HG03457 (cell line): ENCODE results near the gene NHLRC1.

Experiments
- ATAC-seq: cut with Tn5 transposase; IDR thresholded peaks from one replicate; pipeline ENCODE4 v1.9.1; 2021; ENCODE audit warnings: moderate number of reproducible peaks; ENCODE audit not compliant: unreplicated experiment

NHLRC1 gene

DNA sequence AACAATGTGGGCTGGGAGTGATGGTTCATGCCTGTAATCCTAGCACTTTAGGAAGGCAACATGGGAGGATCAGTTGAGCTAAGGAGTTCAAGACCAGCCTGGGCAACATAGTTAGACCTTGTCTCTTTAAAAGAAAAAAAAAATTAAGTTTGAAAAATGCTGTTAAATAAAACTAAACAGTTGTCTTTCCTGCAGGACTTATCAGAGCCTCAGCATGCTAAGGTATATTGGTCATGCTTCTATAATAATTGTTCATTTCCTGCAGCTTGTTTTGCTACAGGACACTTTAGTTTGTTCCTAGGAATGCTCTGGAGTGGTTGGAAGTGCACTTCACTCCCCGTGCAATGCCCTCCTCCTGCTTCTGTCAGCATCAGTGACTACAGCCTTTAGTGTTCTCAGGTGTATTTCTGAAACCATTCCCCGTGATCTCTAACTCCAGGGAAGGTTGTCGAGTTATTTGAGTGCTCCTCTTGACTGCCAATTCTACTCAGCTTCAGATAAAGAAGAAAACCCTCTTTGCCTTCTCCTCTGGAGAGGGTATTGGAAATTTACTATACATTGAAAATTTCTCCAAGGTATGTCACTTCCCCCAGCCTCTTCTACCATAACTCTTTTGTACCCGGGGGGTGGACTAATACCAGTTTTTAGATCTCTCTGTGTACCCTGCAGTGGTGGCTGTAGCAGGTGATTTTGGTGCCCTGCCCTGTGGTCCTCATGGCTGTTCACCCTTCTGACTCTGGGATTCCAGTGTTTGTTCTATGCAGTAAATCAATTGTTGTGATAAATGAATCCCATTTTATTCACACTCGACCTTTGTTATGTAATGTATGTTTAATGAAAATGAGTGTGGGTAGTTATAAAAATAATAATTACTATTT lies 33.8 kb downstream of the NHLRC1 start:
- ATAC-seq = no peak

DNA sequence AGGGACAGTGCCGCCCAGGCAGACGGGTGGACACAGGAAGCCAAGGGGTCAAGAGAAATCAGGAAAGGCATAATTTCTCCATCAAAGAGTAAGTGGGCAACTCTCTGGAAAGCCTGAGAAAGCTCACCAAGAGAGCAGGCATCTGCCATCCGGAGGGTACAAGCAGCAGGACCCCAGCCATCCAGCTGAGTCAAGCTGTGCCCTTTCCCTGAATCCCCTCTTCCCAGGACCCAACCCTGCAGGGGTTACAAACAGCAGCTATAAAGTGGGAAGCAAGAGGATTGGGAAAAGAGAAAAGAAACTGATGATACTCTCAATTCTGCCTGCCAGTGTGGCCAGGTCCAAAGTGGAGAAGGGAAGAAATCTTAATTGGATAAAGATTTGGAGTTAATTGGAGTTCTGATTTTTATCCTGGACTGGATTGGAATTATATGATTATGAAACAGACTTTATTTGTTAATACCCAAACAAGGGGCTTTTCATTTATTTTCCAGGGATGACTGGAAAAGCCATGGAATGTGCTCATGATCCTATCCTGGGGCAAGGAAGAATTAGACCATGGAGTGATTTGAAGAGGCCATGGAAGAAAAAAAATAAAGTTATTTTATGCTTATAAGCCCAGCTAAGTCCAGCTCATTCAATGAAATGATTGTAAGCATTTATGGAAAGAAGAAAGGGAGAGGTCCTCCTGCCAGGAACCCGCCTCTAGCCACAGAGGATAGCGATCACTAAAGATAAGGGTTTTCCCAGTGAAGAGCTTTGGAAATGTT lies 34.9 kb downstream of the NHLRC1 start:
- ATAC-seq = no peak

DNA sequence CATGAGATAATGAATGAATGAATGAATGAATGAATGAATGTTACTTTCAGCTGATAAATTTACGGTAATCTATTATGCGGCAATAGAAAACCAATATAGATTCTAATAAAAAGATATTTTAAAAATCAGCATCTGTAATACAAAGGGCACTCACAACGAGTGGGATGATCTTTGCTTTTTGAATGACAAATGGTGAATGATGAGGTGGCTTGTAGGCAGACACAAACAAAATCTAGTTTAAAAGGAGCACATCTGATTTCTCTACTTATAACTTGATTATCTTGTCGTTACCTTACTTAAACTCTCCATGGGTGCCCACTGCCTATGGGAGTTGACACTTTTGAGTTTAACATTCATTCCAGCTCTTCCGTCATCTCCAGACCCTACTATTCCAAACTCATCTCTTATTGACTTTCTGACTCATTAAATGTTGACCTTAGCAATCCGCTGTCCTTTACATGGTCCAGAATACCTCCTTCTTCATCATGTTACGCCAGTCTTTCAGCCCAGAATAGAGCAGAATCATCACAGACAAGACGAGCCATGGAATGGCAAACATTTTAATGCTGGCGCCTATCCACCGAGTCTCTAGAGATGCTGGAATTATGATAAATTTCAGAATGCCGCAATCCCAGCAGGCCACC lies 41.3 kb downstream of the NHLRC1 start:
- ATAC-seq = no peak

DNA sequence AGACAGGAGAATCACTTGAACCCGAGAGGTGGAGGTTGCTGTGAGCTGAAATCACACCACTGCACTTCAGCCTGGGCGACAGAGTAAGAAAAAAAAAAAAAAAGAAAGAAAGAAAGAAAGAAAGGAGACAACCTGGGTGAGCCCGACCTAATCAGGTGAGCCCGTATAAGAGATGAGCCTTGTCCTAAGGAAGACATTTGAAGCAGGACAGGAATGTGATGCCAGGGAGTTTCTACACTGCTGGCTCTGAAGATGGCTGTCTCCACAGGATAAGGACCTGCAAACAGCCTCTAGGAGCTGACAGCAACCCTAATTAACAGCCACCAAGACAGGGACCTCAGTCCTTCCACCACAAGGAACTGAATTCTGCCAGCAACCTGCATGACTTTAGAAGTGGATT lies 41.9 kb downstream of the NHLRC1 start:
- ATAC-seq = no peak

DNA sequence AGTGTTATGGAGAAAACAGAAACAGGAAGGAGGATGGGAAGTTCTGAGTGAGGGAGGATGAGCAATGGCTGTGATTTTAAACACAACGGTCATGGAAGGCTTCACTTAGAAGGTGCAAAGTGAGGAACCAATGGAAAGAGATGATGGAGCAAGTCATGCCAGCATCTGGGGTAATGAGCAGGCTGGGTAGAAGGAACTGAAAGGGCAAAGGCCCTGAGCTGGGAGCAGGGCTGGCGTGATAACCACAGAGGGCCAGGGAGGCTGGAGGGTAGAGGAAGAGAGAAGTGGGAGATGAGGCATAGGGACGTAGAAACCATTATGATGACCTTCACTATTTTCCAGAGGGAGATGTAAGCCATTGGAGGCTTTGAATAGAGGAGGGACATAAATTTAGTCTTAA lies 43.6 kb downstream of the NHLRC1 start:
- ATAC-seq = no peak

DNA sequence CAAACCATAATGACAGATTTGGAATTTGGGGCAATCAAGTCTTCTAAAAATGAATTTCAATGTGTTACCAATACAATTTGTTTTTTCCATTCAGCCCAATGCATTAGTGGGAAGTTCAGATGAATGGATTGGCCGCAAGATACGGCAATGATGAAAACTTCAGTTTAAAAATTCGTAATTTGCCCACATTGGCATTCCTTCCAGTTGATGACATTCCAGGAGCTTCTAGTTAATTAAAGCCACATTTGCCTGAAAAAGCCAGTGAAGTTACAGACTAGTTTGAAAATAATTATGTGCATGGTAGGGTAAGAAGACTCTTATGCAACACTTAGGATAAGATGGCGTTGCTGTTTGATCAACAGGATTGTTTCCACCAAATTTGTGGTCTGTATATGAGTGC lies 46.2 kb downstream of the NHLRC1 start:
- no peak for ATAC-seq

DNA sequence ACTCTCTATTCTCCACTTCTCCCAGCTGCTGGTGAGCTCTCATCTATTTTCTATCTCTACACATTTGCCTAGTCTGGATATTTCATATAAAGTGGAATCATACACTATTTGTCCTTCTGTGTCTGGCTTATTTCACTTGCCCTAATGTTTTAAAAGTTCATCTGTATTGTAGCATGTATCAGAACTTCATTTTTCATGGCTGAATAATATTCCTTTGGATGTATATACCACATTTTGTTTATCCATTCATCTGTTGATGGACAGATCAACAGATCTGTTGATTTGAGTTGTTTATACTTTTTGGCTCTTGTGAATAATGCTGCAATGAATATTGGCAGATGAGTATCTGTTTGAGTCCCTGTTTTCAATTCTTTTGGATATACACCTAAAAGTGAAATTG lies 49.6 kb downstream of the NHLRC1 start:
- no peak for ATAC-seq

DNA sequence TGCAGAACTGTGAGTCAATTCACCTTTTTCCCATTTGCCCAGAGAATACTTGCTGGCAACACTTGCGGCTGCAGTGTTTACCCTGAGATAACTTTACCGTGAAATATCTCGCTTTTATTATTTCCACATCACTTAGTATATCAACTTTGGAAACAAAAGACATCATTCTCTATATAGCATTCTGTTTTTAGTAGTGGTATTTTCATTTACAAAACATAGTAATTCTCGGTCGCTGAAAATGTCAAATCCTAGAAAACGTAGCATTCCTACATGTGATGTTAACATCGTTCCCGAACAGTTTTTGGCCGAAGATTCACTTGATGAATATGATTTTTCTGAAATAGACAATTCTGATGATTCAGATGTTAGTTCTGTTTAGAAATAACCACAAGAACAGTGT lies 52.0 kb downstream of the NHLRC1 start:
- no peak for ATAC-seq
